H9 (cell line): Measurements from ENCODE around the gene POLR1C. TPM values are rescaled to one million over a fixed set of nuclear protein-coding genes. Genes with fewer than 3 reads are reported as not detected.

Experiments used
- DNase-seq: peaks from one replicate; pipeline ENCODE4 v3.0.0-alpha.2; 2017
- H2AFZ ChIP-seq: one replicate; pipeline ENCODE4 v1.6.1; 2013; ENCODE audit warnings: mild to moderate bottlenecking, low read length, control low read depth, moderate library complexity
- H2AK5ac ChIP-seq: 2 replicates; pipeline ENCODE4 v1.6.1; 2013; ENCODE audit warnings: low read length, control low read depth, mixed read lengths; ENCODE audit not compliant: insufficient read length
- H2BK120ac ChIP-seq: one replicate; pipeline ENCODE4 v1.6.1; 2013; ENCODE audit warnings: low read depth, mild to moderate bottlenecking, low read length, control low read depth, inconsistent platforms; ENCODE audit not compliant: poor library complexity, severe bottlenecking
- H2BK12ac ChIP-seq: 2 replicates; pipeline ENCODE4 v1.6.1; 2013; ENCODE audit warnings: low read length, control low read depth, mixed read lengths, low read depth; ENCODE audit not compliant: insufficient read length
- H2BK15ac ChIP-seq: 2 replicates; pipeline ENCODE4 v1.6.1; 2013; ENCODE audit warnings: low read depth, low read length, control low read depth
- H2BK20ac ChIP-seq: one replicate; pipeline ENCODE4 v1.6.1; 2013; ENCODE audit warnings: low read depth, mild to moderate bottlenecking, low read length, control low read depth, inconsistent platforms; ENCODE audit not compliant: poor library complexity, severe bottlenecking
- H2BK5ac ChIP-seq: 2 replicates; pipeline ENCODE4 v1.6.1; 2013; ENCODE audit warnings: low read length, control low read depth, mixed read lengths; ENCODE audit not compliant: insufficient read length
- H3K14ac ChIP-seq: 2 replicates; pipeline ENCODE4 v1.6.1; 2013; ENCODE audit warnings: low read length, control low read depth; ENCODE audit not compliant: insufficient read depth
- H3K18ac ChIP-seq: 2 replicates; pipeline ENCODE4 v1.6.1; 2013; ENCODE audit warnings: low read depth, mild to moderate bottlenecking, mixed read lengths, low read length, control low read depth; ENCODE audit not compliant: insufficient read length
- H3K23ac ChIP-seq: 2 replicates; pipeline ENCODE4 v1.6.1; 2013; ENCODE audit warnings: low read length, control low read depth, mixed read lengths, low read depth; ENCODE audit not compliant: insufficient read length
- H3K23me2 ChIP-seq: 2 replicates; pipeline ENCODE4 v1.6.1; 2013; ENCODE audit warnings: low read depth, mild to moderate bottlenecking, mixed read lengths, low read length, control low read depth; ENCODE audit not compliant: insufficient read length, poor library complexity, severe bottlenecking
- H3K27ac ChIP-seq: 2 replicates; pipeline ENCODE4 v1.5.1; 2013; ENCODE audit warnings: low read length, control low read depth, mixed read lengths, low read depth; ENCODE audit not compliant: insufficient read length
- H3K27me3 ChIP-seq: 2 replicates; pipeline ENCODE4 v1.6.1; 2013; ENCODE audit warnings: low read length, control low read depth, inconsistent platforms; ENCODE audit not compliant: insufficient read depth
- H3K4ac ChIP-seq: 2 replicates; pipeline ENCODE4 v1.6.1; 2013; ENCODE audit warnings: low read depth, mild to moderate bottlenecking, control low read depth, inconsistent platforms, low read length, moderate library complexity
- H3K4me1 ChIP-seq: 2 replicates; pipeline ENCODE4 v1.6.1; 2013; ENCODE audit warnings: low read length, control low read depth, inconsistent platforms; ENCODE audit not compliant: insufficient read depth
- H3K4me2 ChIP-seq: 2 replicates; pipeline ENCODE4 v1.6.1; 2013; ENCODE audit warnings: low read length, control low read depth, mixed read lengths; ENCODE audit not compliant: insufficient read length, insufficient read depth
- H3K56ac ChIP-seq: 2 replicates; pipeline ENCODE4 v1.6.1; 2013; ENCODE audit warnings: low read depth, mild to moderate bottlenecking, mixed read lengths, low read length, control low read depth; ENCODE audit not compliant: insufficient read length
- H3K79me1 ChIP-seq: 2 replicates; pipeline ENCODE4 v1.6.1; 2013; ENCODE audit warnings: low read depth, mild to moderate bottlenecking, moderate library complexity, low read length, control low read depth, inconsistent platforms; ENCODE audit not compliant: insufficient read depth, poor library complexity, severe bottlenecking
- H3K79me2 ChIP-seq: 2 replicates; pipeline ENCODE4 v1.6.1; 2013; ENCODE audit warnings: low read length, control low read depth, inconsistent platforms; ENCODE audit not compliant: insufficient read depth
- H3K9ac ChIP-seq: 2 replicates; pipeline ENCODE4 v1.6.1; 2013; ENCODE audit warnings: low read length, control low read depth, mixed read lengths; ENCODE audit not compliant: insufficient read length; ENCODE audit errors: extremely low read depth
- H3K9me3 ChIP-seq: one replicate; pipeline ENCODE4 v1.6.1; 2013; ENCODE audit warnings: low read depth, low read length, inconsistent platforms; ENCODE audit not compliant: control insufficient read depth
- H3T11ph ChIP-seq: one replicate; pipeline ENCODE4 v1.6.1; 2013; ENCODE audit warnings: mild to moderate bottlenecking, low read length, control low read depth, inconsistent platforms
- H4K20me1 ChIP-seq: one replicate; pipeline ENCODE4 v1.6.1; 2013; ENCODE audit not compliant: control insufficient read depth, insufficient read length, insufficient read depth
- H4K5ac ChIP-seq: 2 replicates; pipeline ENCODE4 v1.6.1; 2013; ENCODE audit warnings: low read depth, mild to moderate bottlenecking, mixed read lengths, low read length, control low read depth; ENCODE audit not compliant: insufficient read length
- H4K8ac ChIP-seq: replicated peaks from 2 replicates; pipeline ENCODE4 v1.6.1; 2013; ENCODE audit warnings: low read length, control low read depth, mixed read lengths, low read depth; ENCODE audit not compliant: insufficient read length
- H4K91ac ChIP-seq: 2 replicates; pipeline ENCODE4 v1.6.1; 2013; ENCODE audit warnings: low read depth, mild to moderate bottlenecking, moderate library complexity, mixed read lengths, low read length, control low read depth; ENCODE audit not compliant: insufficient read length
- H3K27ac Mint-ChIP-seq, 3 experiments: 2 replicates in 2 of 3; 3 replicates in 1 of 3; pipeline ENCODE4 v1.8.0; 2020 to 2021; ENCODE audit warnings: mixed read lengths in 3 of 3, mild to moderate bottlenecking in 1 of 3, moderate library complexity in 1 of 3
- H3K27me3 Mint-ChIP-seq: 2 replicates; pipeline ENCODE4 v1.8.0; 2021; ENCODE audit warnings: low read depth, mild to moderate bottlenecking, moderate library complexity, mixed read lengths
- H3K36me3 Mint-ChIP-seq, 3 experiments: 2 replicates in 2 of 3; 3 replicates in 1 of 3; pipeline ENCODE4 v1.8.0; 2020 to 2021; ENCODE audit warnings: low read depth in 3 of 3, mixed read lengths in 3 of 3; ENCODE audit not compliant: insufficient read depth in 1 of 3
- H3K4me1 Mint-ChIP-seq, 2 experiments: 2 replicates each; pipeline ENCODE4 v1.8.0; 2020; ENCODE audit warnings: mixed read lengths in 2 of 2
- H3K4me3 Mint-ChIP-seq, 2 experiments: 2 replicates in 1 of 2; 3 replicates in 1 of 2; pipeline ENCODE4 v1.8.0; 2020 to 2021; ENCODE audit warnings: mild to moderate bottlenecking in 2 of 2, mixed read lengths in 2 of 2, moderate library complexity in 1 of 2
- H3K9me3 Mint-ChIP-seq, 2 experiments: 2 replicates in 1 of 2; 3 replicates in 1 of 2; pipeline ENCODE4 v1.8.0; 2020; ENCODE audit warnings: mild to moderate bottlenecking in 2 of 2, mixed read lengths in 2 of 2, moderate library complexity in 1 of 2
- CTCF ChIP-seq: fragments of 200-600 bp; sonication (generic); conservative IDR thresholded peaks from 3 replicates; pipeline ENCODE4 v1.8.0; 2021; ENCODE audit warnings: antibody characterized with exemption, mild to moderate bottlenecking
- WGBS: extraction: QIAGEN DNeasy Blood & Tissue Kit; methylation state at CpG from one replicate; pipeline ENCODE4 v1.1.7; 2013; ENCODE audit warnings: missing lambda C conversion rate, low lambda C conversion rate, mixed read lengths; ENCODE audit not compliant: insufficient read length; ENCODE audit errors: extremely low coverage; 5-methylcytosine and 5-hydroxymethylcytosine counted together
- total RNA-seq: library from RNA; stranded (reverse); gene quantifications from 2 replicates; pipeline ENCODE4 v1.2.1, GENCODE V29; 2021

The POLR1C gene
- total RNA-seq, 1 experiment from 2014 or later, result 75.8 TPM

GRCh38 chr6:43493833-43494232, 23.1 kb upstream of the POLR1C start:
- no peak overlapping the region for H3T11ph ChIP-seq
- no peak overlapping the region for H4K8ac ChIP-seq
- no peaks in the 10 kb centered on the region; the same call in 1 of the 2 replicates for H3K79me2 ChIP-seq
- H2BK120ac ChIP-seq, result no peak overlapping the region
- no peak overlapping the region for H2BK5ac ChIP-seq
- no peak overlapping the region for H3K14ac ChIP-seq
- H3K9me3 ChIP-seq, result no peaks in the 10 kb centered on the region
- WGBS, result no CpG with 5 or more reads among the region's 7 CpGs
- Mint-ChIP-seq H3K27me3 (no peaks in the 10 kb centered on the region), H3K27ac (peak overlapping the region in 1 of 3 experiments; percentile 80; a peak in 2 of 7 replicates), H3K9me3 (no peaks in the 10 kb centered on the region), H3K4me3 (no peak overlapping the region; a peak in 1 of 5 replicates), H3K36me3 (peaks cover 2 to 17% (median 10%) of the 10 kb centered on the region in 3 experiments; a peak in 6 of 7 replicates), H3K4me1 (peaks cover 30 to 35% of the 10 kb centered on the region in 2 experiments)
- H3K56ac ChIP-seq, result no peak overlapping the region
- H3K4me1 ChIP-seq, result peaks cover 6% of the 10 kb centered on the region; the same call in 1 of the 2 replicates
- H4K20me1 ChIP-seq, result peaks cover 2% of the 10 kb centered on the region
- no peak overlapping the region for H3K4ac ChIP-seq
- no peak overlapping the region for H2BK15ac ChIP-seq
- H3K27me3 ChIP-seq, result no peaks in the 10 kb centered on the region
- no peak overlapping the region for H4K91ac ChIP-seq
- no peak for DNase-seq
- H3K27ac ChIP-seq, result no peak overlapping the region
- no peak overlapping the region for H4K5ac ChIP-seq
- no peak for TF ChIP-seq CTCF
- H3K18ac ChIP-seq, result no peak overlapping the region
- H2AK5ac ChIP-seq, result no peak overlapping the region
- H2BK12ac ChIP-seq, result no peak overlapping the region
- no peak overlapping the region for H2BK20ac ChIP-seq
- H2AFZ ChIP-seq, result no peak overlapping the region
- H3K23ac ChIP-seq, result no peak overlapping the region
- H3K79me1 ChIP-seq, result peaks cover 7% of the 10 kb centered on the region
- no peaks in the 10 kb centered on the region for H3K23me2 ChIP-seq
- no peak overlapping the region for H3K4me2 ChIP-seq
- H3K9ac ChIP-seq, result no peak overlapping the region
